HepG2 (cell line): ENCODE results near the gene TYRP1.

ENCODE experiments used
- BRCA1 ChIP-seq: sonication (generic); formaldehyde crosslinking; IDR thresholded peaks from 2 replicates; pipeline ENCODE4 v1.4.0; 2020; ENCODE audit warnings: missing genetic modification reagents
- CTCF ChIP-seq: sonication (generic); formaldehyde crosslinking; IDR thresholded peaks from 2 replicates; pipeline ENCODE4 v1.5.0; 2020; ENCODE audit warnings: mild to moderate bottlenecking, missing genetic modification reagents, moderate library complexity
- KDM1A ChIP-seq: IDR thresholded peaks from 2 replicates; pipeline ENCODE4 v1.6.1; 2016; ENCODE audit warnings: missing compliant biosample characterization
- POLR2AphosphoS2 ChIP-seq: IDR thresholded peaks from 2 replicates; pipeline ENCODE4 v1.6.1; 2011; ENCODE audit warnings: low read depth, low read length, improper control_type of control experiment
- SUZ12 ChIP-seq: fragments of 150-350 bp; IDR thresholded peaks from 2 replicates; pipeline ENCODE4 v1.6.1; 2014; ENCODE audit warnings: low read depth, low read length
- ZGPAT ChIP-seq: IDR thresholded peaks from 2 replicates; pipeline ENCODE4 v1.6.1; 2016; ENCODE audit warnings: mild to moderate bottlenecking
- ZNF274 ChIP-seq: sonication (generic); formaldehyde crosslinking; IDR thresholded peaks from 2 replicates; pipeline ENCODE4 v1.5.1; 2020; ENCODE audit warnings: mild to moderate bottlenecking, missing genetic modification reagents
- ZNF549 ChIP-seq: sonication (generic); formaldehyde crosslinking; IDR thresholded peaks from 2 replicates; pipeline ENCODE4 v1.5.0; 2020; ENCODE audit warnings: missing genetic modification reagents

GRCh38 chr9:12657233-12657632 is 36.0 kb upstream of the TYRP1 start:
- TF ChIP-seq POLR2AphosphoS2 = no peak
- TF ChIP-seq CTCF = no peak
- no peak for TF ChIP-seq SUZ12
- TF ChIP-seq KDM1A (CRISPR knock-in tag) = no peak
- no peak for TF ChIP-seq ZNF274
- no peak for TF ChIP-seq ZGPAT
- TF ChIP-seq ZNF549 (CRISPR knock-in tag) = no peak
- no peak for TF ChIP-seq BRCA1
